Aorta (tissue), 5 donors: Measurements from ENCODE around the gene WBP2. TPM values are rescaled to one million over a fixed set of nuclear protein-coding genes. Genes with fewer than 3 reads are reported as not detected.

Experiments used
- ATAC-seq: fragments of 200-7000 bp; cut with Tn5 transposase; one replicate; pipeline ENCODE4 v1.9.1; 2022; ENCODE audit warnings: moderate library complexity; ENCODE audit not compliant: low FRiP score
- DNase-seq, 2 donors: peaks; one replicate each; pipeline ENCODE4 v3.0.0-alpha.2; 2020
- H3K27ac ChIP-seq, 2 donors: one replicate each; pipeline ENCODE4 v1.5.1; 2013; ENCODE audit warnings: low read length in 2 of 2, mild to moderate bottlenecking in 2 of 2, moderate library complexity in 2 of 2, control low read depth in 1 of 2, inconsistent platforms in 1 of 2, low read depth in 1 of 2
- H3K27me3 ChIP-seq, 2 donors: one replicate each; pipeline ENCODE4 v1.6.1; 2013; ENCODE audit warnings: control low read depth in 1 of 2, low read length in 1 of 2, mild to moderate bottlenecking in 1 of 2, moderate library complexity in 1 of 2; ENCODE audit not compliant: insufficient read depth in 2 of 2, control insufficient read depth in 1 of 2
- H3K36me3 ChIP-seq, 2 donors: one replicate each; pipeline ENCODE4 v1.6.1; 2013; ENCODE audit warnings: control low read depth in 1 of 2, low read length in 1 of 2, mild to moderate bottlenecking in 1 of 2; ENCODE audit not compliant: insufficient read depth in 2 of 2, control insufficient read depth in 1 of 2
- H3K4me1 ChIP-seq, 2 donors: one replicate each; pipeline ENCODE4 v1.6.1; 2013; ENCODE audit warnings: low read length in 2 of 2, control low read depth in 1 of 2, mild to moderate bottlenecking in 1 of 2, moderate library complexity in 1 of 2; ENCODE audit not compliant: insufficient read depth in 2 of 2, control insufficient read depth in 1 of 2
- H3K4me3 ChIP-seq, 2 donors: one replicate each; pipeline ENCODE4 v1.5.1; 2013; ENCODE audit warnings: low read length in 2 of 2, control low read depth in 1 of 2, mild to moderate bottlenecking in 1 of 2
- H3K9me3 ChIP-seq: one replicate; pipeline ENCODE4 v1.6.1; 2013; ENCODE audit warnings: mild to moderate bottlenecking, low read length; ENCODE audit not compliant: control insufficient read depth
- WGBS, 2 donors: extraction: QIAGEN DNeasy Blood & Tissue Kit; methylation state at CpG; one replicate each; pipeline ENCODE4 v1.1.7; 2013; 5-methylcytosine and 5-hydroxymethylcytosine counted together
- intact Hi-C, 2 donors: fragments of 100-400 bp; cut with DNase I; formaldehyde crosslinking; loops; one replicate each; pipeline versions ENCODE4 v1.14.2 to v1.15.0; 2022
- polyA plus RNA-seq, 2 donors: library from polyadenylated mRNA; stranded (reverse); fragments of 200-250 nt; gene quantifications; one replicate each; pipeline ENCODE4 v1.2.3, GENCODE V29; 2013
- total RNA-seq, 2 donors: library from RNA; stranded (reverse); fragmentation: NEBNext Ultra II Directional; extraction: Animal tissue kit (Norgen Biotek cat#: 25700); gene quantifications; one replicate each; pipeline ENCODE4 v1.2.1, GENCODE V29; 2021
- donor health status: healthy with polysubstance abuse.
- donor health status: Bipolar disorder and iron deficiency.
- donor health status: DM: no; HTN: no; CAD: no.
- donor health status: DM: no; HTN: no; CAD: no.
- donor health status: DM: yes; HTN: yes; CAD: no.

WBP2 gene
- total and polyA plus RNA-seq, 4 donors = 54.6 to 123 (median 113) TPM

DNA sequence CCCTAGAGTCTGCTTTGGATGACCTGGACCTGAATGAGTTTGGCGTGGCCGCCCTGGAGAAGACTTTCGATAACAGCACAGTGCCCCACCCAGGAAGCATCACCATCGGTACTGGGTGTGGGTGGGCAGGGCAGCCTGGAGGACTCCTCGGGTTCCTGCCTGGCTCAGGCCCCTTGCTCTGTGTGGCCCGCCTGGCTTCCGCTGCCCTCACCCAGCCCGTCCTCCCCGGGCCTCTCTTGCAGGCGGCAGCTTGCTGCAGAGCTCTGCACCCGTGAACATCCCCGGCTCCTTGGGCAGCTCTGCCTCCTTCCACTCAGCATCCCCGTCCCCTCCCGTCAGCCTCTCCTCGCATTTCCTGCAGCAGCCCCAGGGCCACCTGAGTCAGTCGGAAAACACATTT, 35.5 kb downstream of the WBP2 start:
- H3K4me3 ChIP-seq = no peak overlapping the region
- H3K9me3 ChIP-seq = no peaks in the 10 kb centered on the region
- ATAC-seq = no peak
- WGBS, 2 donors = 90 to 92% methylated on average over 16 of the region's 16 CpGs
- intact Hi-C loops = no loop called here
- no peaks in the 10 kb centered on the region for H3K4me1 ChIP-seq
- no peak for DNase-seq
- no peak overlapping the region for H3K27ac ChIP-seq
- H3K36me3 ChIP-seq = peaks cover 0 to 8% of the 10 kb centered on the region in 2 donors
- H3K27me3 ChIP-seq = no peaks in the 10 kb centered on the region

DNA sequence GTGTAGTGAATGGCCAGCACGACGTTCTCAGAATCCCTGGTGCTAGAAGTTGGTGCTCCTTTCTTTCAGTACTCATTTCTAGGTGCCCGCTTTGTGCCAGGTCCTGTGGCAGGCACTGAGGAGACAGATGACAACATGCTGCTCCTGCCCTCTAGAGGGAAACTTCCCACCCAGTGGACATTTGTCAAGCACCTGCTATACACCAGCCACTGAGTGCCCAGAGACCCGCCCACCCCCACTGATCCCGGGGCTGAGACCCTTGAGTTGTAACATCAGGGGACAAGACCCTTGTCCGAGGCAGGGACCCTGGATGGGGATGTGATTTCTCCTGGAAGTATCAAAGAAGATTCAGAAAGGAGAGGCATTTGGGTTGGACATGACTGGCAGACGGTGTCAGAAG, 36.0 kb downstream of the WBP2 start:
- H3K36me3 ChIP-seq = peaks cover 0 to 8% of the 10 kb centered on the region in 2 donors
- intact Hi-C loops = no loop called here
- no peak overlapping the region for H3K27ac ChIP-seq
- DNase-seq (no peak), ATAC-seq (no peak)
- no peaks in the 10 kb centered on the region for H3K9me3 ChIP-seq
- H3K27me3 ChIP-seq = no peaks in the 10 kb centered on the region
- no peaks in the 10 kb centered on the region for H3K4me1 ChIP-seq
- no peak overlapping the region for H3K4me3 ChIP-seq
- 89 to 90% methylated on average over 7 of the region's 7 CpGs for WGBS, 2 donors

DNA sequence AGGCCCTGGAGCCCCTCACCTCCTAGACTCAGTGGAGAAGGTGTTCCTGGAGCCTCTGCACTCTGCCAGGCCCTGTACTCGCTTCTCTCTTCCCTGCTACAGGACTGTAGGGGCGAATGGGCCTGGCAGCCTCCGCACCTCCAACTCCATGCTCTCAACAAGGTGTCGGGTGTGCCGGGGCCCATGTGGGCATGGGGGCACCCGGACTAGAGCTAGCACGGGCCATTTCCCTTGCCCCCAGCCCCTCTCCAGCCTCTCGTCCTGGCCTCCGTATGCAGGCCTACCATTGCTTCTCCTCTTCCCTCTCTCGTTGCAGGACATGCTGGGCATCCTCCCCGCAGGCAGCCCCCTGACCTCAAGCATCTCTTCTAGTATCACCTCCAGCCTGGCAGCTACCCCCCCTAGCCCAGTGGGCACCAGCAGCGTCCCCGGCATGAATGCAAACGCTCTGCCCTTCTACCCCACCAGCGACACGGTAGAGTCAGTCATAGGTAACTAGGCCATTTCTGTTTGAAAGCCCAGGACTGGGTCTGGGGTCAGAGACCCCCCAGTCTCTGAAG, 36.7 kb downstream of the WBP2 start:
- Histone ChIP-seq H3K4me1 (no peaks in the 10 kb centered on the region), H3K36me3 (peaks cover 0 to 8% of the 10 kb centered on the region in 2 donors), H3K27me3 (no peaks in the 10 kb centered on the region), H3K9me3 (no peaks in the 10 kb centered on the region), H3K4me3 (no peak overlapping the region), H3K27ac (no peak overlapping the region)
- ATAC-seq (no peak), DNase-seq (no peak)
- intact Hi-C loops = no loop called here
- 87 to 92% methylated on average over 16 of the region's 16 CpGs for WGBS, 2 donors

DNA sequence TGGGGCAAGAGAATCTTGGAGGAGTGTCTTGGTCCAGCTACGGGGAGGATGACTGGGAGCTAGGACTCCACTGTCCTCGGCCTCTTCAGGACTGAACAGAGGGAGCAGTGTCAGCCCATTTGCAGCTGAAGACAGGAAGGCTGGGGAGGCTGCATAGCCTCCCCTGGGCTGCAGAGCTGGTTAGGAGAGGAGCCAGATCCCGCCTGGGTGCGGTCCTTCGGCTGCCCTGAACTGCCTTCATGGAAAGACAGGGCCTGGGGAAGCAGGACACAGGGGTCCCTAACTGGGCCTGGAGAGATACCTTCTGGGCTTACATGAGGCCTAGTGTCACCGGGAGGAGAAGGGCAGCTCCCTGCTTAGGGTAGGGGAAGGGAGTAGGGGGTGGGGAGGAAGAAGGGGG, 37.6 kb downstream of the WBP2 start:
- Histone ChIP-seq H3K36me3 (peaks cover 0 to 8% of the 10 kb centered on the region in 2 donors), H3K27me3 (no peaks in the 10 kb centered on the region), H3K9me3 (no peaks in the 10 kb centered on the region), H3K4me3 (no peak overlapping the region), H3K4me1 (no peaks in the 10 kb centered on the region), H3K27ac (no peak overlapping the region)
- intact Hi-C loops = no loop called here
- DNase-seq (no peak), ATAC-seq (no peak)
- 91 to 96% methylated on average over 6 of the region's 6 CpGs for WGBS, 2 donors

DNA sequence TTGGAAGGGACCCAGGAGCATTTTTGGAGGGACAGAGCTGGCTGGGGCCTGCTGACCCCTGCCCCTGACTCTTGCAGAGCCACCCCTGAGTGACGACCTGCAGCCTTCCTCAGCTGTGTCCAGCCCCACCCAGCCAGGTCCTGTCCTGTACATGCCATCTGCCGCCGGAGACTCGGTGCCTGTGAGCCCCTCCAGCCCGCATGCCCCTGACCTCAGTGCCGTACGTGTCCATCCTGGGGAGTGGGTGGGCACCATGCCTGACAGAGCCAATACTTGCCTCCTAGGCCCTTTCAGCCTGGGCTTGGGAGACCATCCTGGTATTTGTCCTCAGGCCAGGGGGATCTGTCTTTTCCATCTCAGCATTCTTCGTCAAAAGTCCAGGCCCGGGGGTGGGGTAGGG, 38.4 kb downstream of the WBP2 start:
- intact Hi-C loops = no loop called here
- H3K36me3 ChIP-seq = peaks cover 0 to 8% of the 10 kb centered on the region in 2 donors
- ATAC-seq (no peak), DNase-seq (no peak)
- H3K27ac ChIP-seq = no peak overlapping the region
- H3K9me3 ChIP-seq = no peaks in the 10 kb centered on the region
- no peaks in the 10 kb centered on the region for H3K4me1 ChIP-seq
- WGBS, 2 donors = 89% methylated on average over 9 of the region's 9 CpGs
- H3K27me3 ChIP-seq = no peaks in the 10 kb centered on the region
- H3K4me3 ChIP-seq = no peak overlapping the region

DNA sequence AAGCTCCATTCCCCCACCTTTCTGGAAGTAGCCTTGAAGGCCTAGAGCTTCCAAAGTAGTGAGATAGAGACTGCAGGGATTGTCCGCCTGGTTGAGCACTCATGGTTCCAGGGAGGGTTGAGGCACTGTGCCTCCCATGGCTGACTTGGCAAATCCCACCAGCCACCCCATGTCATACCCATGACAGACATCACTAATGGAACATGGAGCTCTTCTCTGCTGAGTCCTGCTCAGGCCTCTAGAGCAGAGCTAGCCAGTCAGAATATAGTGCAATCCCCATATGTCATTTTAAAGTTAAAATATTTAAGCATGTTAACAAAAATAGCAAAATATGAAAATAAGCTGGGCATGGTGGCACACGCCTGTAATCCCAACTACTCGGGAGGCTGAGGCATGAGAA, 39.7 kb downstream of the WBP2 start:
- H3K4me1 ChIP-seq = no peaks in the 10 kb centered on the region
- H3K9me3 ChIP-seq = no peaks in the 10 kb centered on the region
- WGBS, 2 donors = 85 to 92% methylated on average over 3 of the region's 3 CpGs
- H3K27me3 ChIP-seq = no peaks in the 10 kb centered on the region
- DNase-seq (peak in 1 of 2 donors; percentile 1), ATAC-seq (no peak)
- no peak overlapping the region for H3K27ac ChIP-seq
- no peak overlapping the region for H3K4me3 ChIP-seq
- H3K36me3 ChIP-seq = peaks cover 0 to 4% of the 10 kb centered on the region in 2 donors
- intact Hi-C loops = no loop called here

DNA sequence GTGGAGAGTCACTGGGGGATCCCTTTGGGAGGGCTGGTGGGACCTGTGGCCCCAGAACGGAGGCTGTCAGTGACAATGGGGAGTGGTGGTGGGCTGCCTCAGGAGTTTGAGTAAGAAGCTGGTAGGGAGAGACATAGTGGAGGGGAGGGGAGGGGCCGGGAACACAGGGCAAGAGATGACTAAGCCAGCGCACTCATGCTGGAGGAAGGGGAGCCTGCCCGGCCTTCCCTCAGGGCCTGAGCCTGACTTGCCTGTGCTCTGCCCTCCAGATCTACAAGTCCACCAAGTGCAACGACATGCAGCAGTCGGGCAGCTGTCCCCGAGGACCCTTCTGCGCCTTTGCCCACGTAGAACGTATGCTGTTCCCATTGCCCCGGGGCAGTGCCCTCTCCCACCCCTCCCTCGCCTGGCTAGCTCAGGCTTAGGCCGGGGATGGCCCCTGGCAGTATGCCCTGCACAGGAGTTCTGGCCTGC, 40.2 kb downstream of the WBP2 start:
- DNase-seq (peak; percentile 42 to 55), ATAC-seq (no peak)
- Histone ChIP-seq H3K27me3 (no peaks in the 10 kb centered on the region), H3K9me3 (no peaks in the 10 kb centered on the region), H3K36me3 (peaks cover 0 to 2% of the 10 kb centered on the region in 2 donors), H3K27ac (no peak overlapping the region), H3K4me1 (no peaks in the 10 kb centered on the region), H3K4me3 (no peak overlapping the region)
- WGBS, 2 donors = 86 to 88% methylated on average over 13 of the region's 13 CpGs
- intact Hi-C loops = no loop called here

DNA sequence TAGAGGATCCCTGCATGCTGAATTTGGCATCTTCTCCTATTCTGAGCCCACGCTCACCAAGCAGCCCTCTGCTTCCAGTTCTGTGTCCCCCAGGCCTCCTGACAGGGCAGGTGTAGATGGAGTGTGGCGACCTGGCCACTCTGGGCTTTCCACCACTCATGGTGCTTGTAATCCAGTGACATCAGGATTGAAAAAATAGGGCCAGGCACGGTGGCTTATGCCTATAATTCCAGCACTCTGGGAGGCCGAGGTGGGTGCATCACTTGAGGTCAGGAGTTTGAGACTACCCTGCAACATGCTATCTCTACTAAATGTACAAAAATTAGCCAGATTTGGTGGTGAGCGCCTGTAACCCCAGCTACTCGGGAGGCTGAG, 41.1 kb downstream of the WBP2 start:
- H3K36me3 ChIP-seq = no peaks in the 10 kb centered on the region
- no peak overlapping the region for H3K27ac ChIP-seq
- H3K27me3 ChIP-seq = no peaks in the 10 kb centered on the region
- intact Hi-C loops = no loop called here
- no peaks in the 10 kb centered on the region for H3K4me1 ChIP-seq
- no peaks in the 10 kb centered on the region for H3K9me3 ChIP-seq
- no peak overlapping the region for H3K4me3 ChIP-seq
- WGBS, 2 donors = 85 to 95% methylated on average over 6 of the region's 6 CpGs
- peak in 1 of 2 donors; percentile 41 for DNase-seq
- ATAC-seq = no peak

DNA sequence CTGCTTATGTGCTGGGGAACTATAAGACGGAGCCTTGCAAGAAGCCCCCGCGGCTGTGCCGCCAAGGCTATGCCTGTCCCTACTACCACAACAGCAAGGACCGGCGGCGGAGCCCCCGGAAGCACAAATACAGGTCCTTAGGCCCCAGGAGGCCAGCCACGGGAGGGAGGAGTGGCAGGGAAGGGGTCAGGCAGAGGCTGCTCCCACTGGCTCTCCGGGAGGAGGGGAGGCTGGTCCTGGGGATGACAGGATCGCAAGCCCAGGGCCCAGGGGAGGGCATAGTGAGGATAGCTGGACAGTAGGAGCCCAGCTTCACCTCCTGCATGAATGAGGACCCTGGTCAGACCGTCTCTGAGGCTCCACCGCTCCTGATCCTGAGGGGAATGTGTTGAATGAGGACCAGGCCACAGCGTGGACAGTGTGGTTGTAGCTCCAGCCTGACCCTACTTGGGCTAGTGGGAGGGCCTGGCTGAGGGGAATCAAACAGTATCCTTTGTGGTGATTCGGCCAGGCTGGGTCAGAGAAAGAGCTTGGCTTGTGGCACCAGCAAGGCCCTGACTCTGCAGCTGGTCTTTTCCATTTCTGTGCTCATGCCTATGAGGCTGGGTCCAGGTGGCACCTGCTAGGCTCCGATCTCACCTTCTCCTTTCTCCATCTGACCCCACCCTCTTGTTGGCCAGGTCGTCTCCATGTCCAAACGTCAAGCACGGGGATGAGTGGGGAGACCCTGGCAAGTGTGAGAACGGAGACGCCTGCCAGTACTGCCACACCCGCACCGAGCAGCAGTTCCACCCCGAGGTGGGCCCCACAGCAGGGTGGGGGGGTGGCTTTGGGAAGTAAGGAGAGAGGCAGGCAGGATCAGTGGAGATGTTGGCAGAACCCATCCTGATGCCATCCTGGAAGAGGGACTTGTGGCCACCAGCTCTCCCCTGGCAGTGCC, 41.8 kb downstream of the WBP2 start:
- Histone ChIP-seq H3K4me3 (no peak overlapping the region), H3K27me3 (no peaks in the 10 kb centered on the region), H3K4me1 (no peaks in the 10 kb centered on the region), H3K36me3 (no peaks in the 10 kb centered on the region), H3K27ac (no peak overlapping the region), H3K9me3 (no peaks in the 10 kb centered on the region)
- no peak for ATAC-seq
- 90 to 93% methylated on average over 24 of the region's 24 CpGs for WGBS, 2 donors
- intact Hi-C loops = no loop called here
- peak; percentile 44 to 63 for DNase-seq
